Mesodermal cell (in vitro differentiated cells): Measurements from ENCODE around the gene MCC.

Source experiments
- H3K27ac ChIP-seq: 2 replicates; pipeline ENCODE4 v1.7.0; 2013; ENCODE audit warnings: mild to moderate bottlenecking, low read depth, low read length, moderate library complexity; ENCODE audit not compliant: severe bottlenecking
- H3K36me3 ChIP-seq: 2 replicates; pipeline ENCODE4 v1.7.1; 2013; ENCODE audit warnings: mild to moderate bottlenecking, low read length, moderate library complexity; ENCODE audit not compliant: control insufficient read depth, insufficient read depth
- H3K4me1 ChIP-seq: one replicate; pipeline ENCODE4 v1.7.1; 2013; ENCODE audit warnings: mild to moderate bottlenecking, low read length; ENCODE audit not compliant: insufficient read depth, control insufficient read depth, poor library complexity, severe bottlenecking
- H3K4me3 ChIP-seq: 2 replicates; pipeline ENCODE4 v1.7.0; 2013; ENCODE audit warnings: low read length, control low read depth, mild to moderate bottlenecking; ENCODE audit not compliant: insufficient read depth, poor library complexity, severe bottlenecking; ENCODE audit errors: extremely low read depth
- H3K9me3 ChIP-seq: 2 replicates; pipeline ENCODE4 v1.7.1; 2013; ENCODE audit warnings: mild to moderate bottlenecking, low read length, moderate library complexity; ENCODE audit not compliant: control insufficient read depth
- WGBS, 2 experiments: methylation state at CpG; one replicate each; pipeline ENCODE4 v1.1.5; 2013; ENCODE audit warnings: missing lambda C conversion rate in 2 of 2; ENCODE audit not compliant: insufficient coverage in 2 of 2; 5-methylcytosine and 5-hydroxymethylcytosine counted together

MCC gene

DNA sequence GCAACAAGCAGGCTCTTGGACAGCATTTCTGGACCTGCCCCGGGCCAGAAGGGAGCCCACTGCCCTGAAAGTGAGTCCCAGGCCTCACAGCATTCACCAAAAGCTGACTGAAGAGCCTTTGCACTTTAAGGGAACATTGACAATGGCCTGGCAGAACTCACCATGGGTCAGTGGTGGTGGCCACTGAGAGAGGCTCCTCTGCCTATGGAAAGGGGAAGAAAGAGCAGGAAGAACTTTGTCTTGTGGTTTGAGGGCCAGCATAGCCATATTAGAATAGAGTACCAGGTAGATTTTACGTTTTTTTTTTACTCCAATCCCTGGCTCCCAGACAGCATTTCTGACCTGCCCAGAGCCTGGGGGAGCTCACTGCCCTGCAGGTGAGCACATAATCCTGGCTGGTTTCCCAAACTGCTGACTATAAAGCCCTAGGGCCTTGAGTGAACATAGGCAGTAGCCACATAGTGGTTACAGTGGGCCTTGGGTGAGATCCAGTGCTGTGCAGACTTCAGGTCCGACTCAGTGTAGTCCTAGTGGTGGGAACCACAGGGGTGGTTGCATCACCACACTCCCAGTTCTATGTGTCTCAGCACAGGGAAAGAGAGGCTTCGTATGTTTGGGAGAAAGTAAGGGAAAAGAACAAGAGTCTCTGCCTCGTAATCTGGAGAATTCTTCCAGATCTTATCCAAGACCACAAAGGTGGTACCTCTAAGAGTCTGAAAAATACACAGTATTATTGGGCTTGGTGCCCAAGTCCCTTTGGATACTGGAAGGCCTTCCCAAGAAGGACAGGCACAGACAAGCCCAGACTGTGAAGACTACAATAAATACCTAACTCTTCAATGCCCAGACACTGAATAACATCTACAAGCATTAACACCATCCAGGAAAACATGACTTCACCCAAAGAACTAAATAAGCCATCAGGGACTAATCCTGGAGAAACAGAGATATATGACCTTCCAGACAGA lies 143.0 kb downstream of the MCC start:
- Histone ChIP-seq H3K27ac (no peak overlapping the region), H3K9me3 (no peaks in the 10 kb centered on the region), H3K36me3 (no peaks in the 10 kb centered on the region), H3K4me1 (no peaks in the 10 kb centered on the region), H3K4me3 (no peak overlapping the region)
- whole genome bisulfite sequencing, 2 experiments = 81 to 100% methylated on average over 1 to 4 of the region's 5 CpGs

DNA sequence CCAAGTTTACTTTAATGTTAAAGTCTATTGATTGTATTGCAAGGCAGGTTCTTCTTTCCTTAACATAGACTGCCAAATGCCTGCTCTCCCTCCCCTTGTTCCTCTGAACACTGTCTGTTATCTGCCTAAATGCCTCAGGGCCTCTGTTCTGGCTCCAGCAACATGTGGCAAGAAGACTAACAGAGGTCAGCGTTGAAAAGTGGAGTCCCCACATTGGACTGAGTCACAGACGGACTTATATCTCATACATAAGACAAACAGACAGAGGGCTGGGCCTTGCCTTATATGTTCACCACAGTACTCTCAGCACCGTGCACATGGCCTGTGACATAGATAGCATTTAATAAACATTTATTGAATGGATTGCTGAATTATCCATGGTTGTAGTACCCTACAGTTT lies 144.9 kb downstream of the MCC start:
- H3K27ac ChIP-seq = no peak overlapping the region
- WGBS, 2 experiments = 94% methylated on average over 2 of the region's 3 CpGs
- H3K4me1 ChIP-seq = no peaks in the 10 kb centered on the region
- no peaks in the 10 kb centered on the region for H3K9me3 ChIP-seq
- no peak overlapping the region for H3K4me3 ChIP-seq
- H3K36me3 ChIP-seq = no peaks in the 10 kb centered on the region

DNA sequence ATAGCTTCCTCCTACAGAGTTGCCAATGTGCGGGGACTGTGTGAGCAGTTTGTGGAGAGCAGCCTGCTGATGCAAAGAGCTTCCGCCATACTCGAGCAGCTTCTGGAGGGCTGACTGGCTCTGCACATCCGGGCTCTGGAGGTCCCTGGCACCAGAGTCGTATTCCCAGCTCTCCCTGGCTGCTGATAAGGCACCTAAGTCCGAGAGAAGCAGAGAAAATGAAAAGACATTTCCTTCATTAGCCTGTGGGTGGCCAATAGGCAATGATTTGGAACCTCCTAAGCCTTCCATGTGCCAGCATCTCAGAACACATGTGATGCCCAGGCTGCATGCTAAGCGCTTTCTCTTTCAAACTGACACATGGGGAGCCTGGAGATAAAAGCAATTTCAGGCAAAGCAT lies 147.7 kb downstream of the MCC start:
- H3K4me3 ChIP-seq = no peak overlapping the region
- H3K27ac ChIP-seq = no peak overlapping the region
- 85 to 87% methylated on average over 5 to 6 of the region's 7 CpGs for WGBS, 2 experiments
- no peaks in the 10 kb centered on the region for H3K4me1 ChIP-seq
- H3K36me3 ChIP-seq = no peaks in the 10 kb centered on the region
- H3K9me3 ChIP-seq = no peaks in the 10 kb centered on the region

DNA sequence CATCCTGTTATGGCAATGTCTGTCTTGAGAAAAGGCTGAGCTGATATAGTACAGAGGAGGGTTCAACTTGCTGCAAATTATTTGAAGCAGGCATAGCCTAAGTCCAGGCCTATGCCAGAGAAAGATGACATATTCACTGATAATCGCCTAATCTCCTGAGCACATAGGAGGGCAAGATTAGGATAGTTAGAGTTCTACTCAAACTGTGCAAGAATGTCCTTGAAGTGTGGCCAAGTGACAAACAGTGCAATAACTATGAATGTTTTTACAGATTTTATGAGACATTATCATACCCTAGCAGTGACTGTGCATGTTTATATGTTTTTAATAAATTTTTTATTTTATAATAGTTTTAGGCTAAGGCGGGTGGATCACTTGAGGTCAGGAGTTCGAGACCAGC lies 149.6 kb downstream of the MCC start:
- WGBS, 2 experiments = 83% methylated on average over 1 of the region's 3 CpGs; no CpG with 5 or more reads in 1 of the 2 experiments
- no peak overlapping the region for H3K4me3 ChIP-seq

DNA sequence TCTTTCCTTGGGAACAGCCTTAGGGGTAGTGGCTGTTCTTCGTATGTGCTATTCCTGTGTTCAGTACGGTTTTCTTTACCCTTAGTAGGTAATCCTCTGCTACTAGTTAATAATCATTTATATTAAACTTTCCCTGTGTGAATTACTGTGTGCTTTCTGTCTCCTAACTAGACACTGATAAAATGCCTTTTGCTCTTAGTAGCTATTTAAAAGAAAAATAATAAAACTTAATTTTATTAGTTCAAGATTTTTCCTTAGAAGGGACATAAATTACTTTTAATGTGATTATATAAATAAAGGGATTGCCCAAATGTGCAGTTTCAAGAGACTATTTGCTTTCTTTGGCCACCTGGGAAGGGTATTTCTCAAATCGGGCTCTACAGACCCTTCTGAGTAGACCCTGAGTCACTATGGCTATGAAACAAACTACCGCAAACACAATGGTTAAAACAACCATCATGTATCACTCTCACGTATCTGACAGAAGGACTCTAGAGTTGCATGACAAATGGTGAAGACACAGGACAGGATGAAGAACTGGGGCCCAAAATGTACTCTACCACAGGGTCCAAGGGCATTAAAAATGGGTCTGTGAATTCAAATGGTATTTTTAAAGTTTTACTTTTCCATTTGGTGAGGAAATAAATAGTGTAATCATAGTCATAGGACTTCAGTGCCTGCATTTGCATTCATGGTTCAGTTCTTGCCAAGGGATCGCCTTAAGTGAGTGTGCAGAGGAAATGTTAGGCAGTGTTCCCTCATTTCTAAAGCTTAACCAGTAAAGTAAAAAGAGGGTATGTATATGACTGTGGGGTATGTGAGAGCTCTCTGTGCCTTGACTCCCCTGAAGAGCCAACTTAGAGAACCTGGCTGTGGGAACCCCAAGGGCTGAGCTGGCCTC lies 150.5 kb downstream of the MCC start:
- Histone ChIP-seq H3K36me3 (no peaks in the 10 kb centered on the region), H3K4me1 (no peaks in the 10 kb centered on the region), H3K4me3 (no peak overlapping the region), H3K9me3 (no peaks in the 10 kb centered on the region), H3K27ac (no peak overlapping the region)
- 80 to 100% methylated on average over 1 to 2 of the region's 6 CpGs for WGBS, 2 experiments

More for the DNA sequence above, 149.6 kb downstream of the MCC start:
- H3K27ac ChIP-seq = no peak overlapping the region
- H3K36me3 ChIP-seq = no peaks in the 10 kb centered on the region
- H3K4me1 ChIP-seq = no peaks in the 10 kb centered on the region
- H3K9me3 ChIP-seq = no peaks in the 10 kb centered on the region

- Histone ChIP-seq H3K4me1 (no peaks in the 10 kb centered on the region), H3K36me3 (no peaks in the 10 kb centered on the region)
- 58% methylated on average over 3 to 4 of the region's 4 CpGs for WGBS, 2 experiments
Observed at GRCh38 chr5:113336975-113337374, 151.3 kb downstream of the MCC start.

GRCh38 chr5:113333411-113333810 lies 154.8 kb downstream of the MCC start:
- 100% methylated on average over 1 of the region's 1 CpG; no CpG with 5 or more reads in 1 of the 2 experiments for WGBS, 2 experiments

More at GRCh38 chr5:113336975-113337374, 151.3 kb downstream of the MCC start:
- no peaks in the 10 kb centered on the region for H3K9me3 ChIP-seq
- no peak overlapping the region for H3K27ac ChIP-seq
- no peak overlapping the region for H3K4me3 ChIP-seq

DNA sequence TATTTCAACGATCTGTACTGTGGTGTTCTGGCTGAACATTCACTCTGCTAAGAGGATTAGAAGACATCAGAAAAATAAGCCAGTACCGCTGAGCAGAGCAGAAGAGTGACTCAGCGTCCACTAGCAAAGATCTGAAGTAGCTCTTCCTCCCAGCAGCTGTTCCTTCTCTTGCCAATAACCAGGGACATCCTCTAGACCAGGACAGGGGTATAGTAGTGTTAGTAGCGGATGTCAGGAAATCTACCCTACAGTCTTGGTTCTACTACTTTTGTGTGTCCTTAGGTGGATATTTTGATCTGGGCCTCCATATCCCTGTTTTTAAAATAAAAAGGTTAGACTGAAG lies 157.1 kb downstream of the MCC start:
- Histone ChIP-seq H3K36me3 (no peaks in the 10 kb centered on the region), H3K4me3 (no peak overlapping the region), H3K9me3 (no peaks in the 10 kb centered on the region), H3K27ac (no peak overlapping the region), H3K4me1 (no peaks in the 10 kb centered on the region)
- 65 to 100% methylated on average over 1 to 2 of the region's 4 CpGs for WGBS, 2 experiments

More at GRCh38 chr5:113333411-113333810, 154.8 kb downstream of the MCC start:
- no peaks in the 10 kb centered on the region for H3K36me3 ChIP-seq
- H3K27ac ChIP-seq = no peak overlapping the region
- no peaks in the 10 kb centered on the region for H3K4me1 ChIP-seq
- no peaks in the 10 kb centered on the region for H3K9me3 ChIP-seq
- no peak overlapping the region for H3K4me3 ChIP-seq

GRCh38 chr5:113330533-113331208 lies 157.6 kb downstream of the MCC start:
- WGBS, 2 experiments = 67 to 88% methylated on average over 2 to 3 of the region's 4 CpGs
- H3K4me3 ChIP-seq = no peak overlapping the region
- H3K36me3 ChIP-seq = no peaks in the 10 kb centered on the region
- H3K27ac ChIP-seq = no peak overlapping the region
- no peaks in the 10 kb centered on the region for H3K4me1 ChIP-seq
- H3K9me3 ChIP-seq = no peaks in the 10 kb centered on the region

- Histone ChIP-seq H3K9me3 (no peaks in the 10 kb centered on the region), H3K27ac (no peak overlapping the region), H3K36me3 (no peaks in the 10 kb centered on the region), H3K4me3 (no peak overlapping the region), H3K4me1 (no peaks in the 10 kb centered on the region)
- WGBS, 2 experiments = 50% methylated on average over 2 of the region's 2 CpGs
Observed at GRCh38 chr5:113329981-113330380, 158.3 kb downstream of the MCC start.
